Psoas muscle (tissue), 8 donors: ENCODE data around the gene RASSF5. TPM values are rescaled to one million over a fixed set of nuclear protein-coding genes. Genes with fewer than 3 reads are reported as not detected.

Source experiments
- ATAC-seq, 4 donors: fragments of 200-7000 bp; cut with Tn5 transposase; one replicate each; pipeline ENCODE4 v1.9.1; 2020; ENCODE audit warnings: moderate library complexity in 3 of 4, mild to moderate bottlenecking in 2 of 4
- DNase-seq, 2 donors: peaks; one replicate each; pipeline ENCODE4 v3.0.0-alpha.2; 2020
- H3K27ac ChIP-seq: fragments of 200-600 bp; one replicate; pipeline ENCODE4 v1.8.0; 2022
- H3K27me3 ChIP-seq, 3 donors: fragments of 200-600 bp in 1 of 3; one replicate each; pipeline versions ENCODE4 v1.6.1 to v1.8.0; 2013 to 2022; ENCODE audit warnings: low read length in 2 of 3, mild to moderate bottlenecking in 2 of 3, moderate library complexity in 1 of 3; ENCODE audit not compliant: insufficient read depth in 3 of 3
- H3K36me3 ChIP-seq, 2 donors: fragments of 200-600 bp in 1 of 2; one replicate each; pipeline versions ENCODE4 v1.6.1 to v1.8.0; 2013 to 2022; ENCODE audit warnings: low read depth in 1 of 2, mild to moderate bottlenecking in 1 of 2, moderate library complexity in 1 of 2; ENCODE audit not compliant: insufficient read depth in 1 of 2
- H3K4me1 ChIP-seq: fragments of 200-600 bp; one replicate; pipeline ENCODE4 v1.8.0; 2022
- H3K4me3 ChIP-seq: fragments of 200-600 bp; one replicate; pipeline ENCODE4 v1.8.0; 2022; ENCODE audit warnings: mild to moderate bottlenecking
- H3K9me3 ChIP-seq: fragments of 200-600 bp; one replicate; pipeline ENCODE4 v1.8.0; 2022
- CTCF ChIP-seq: fragments of 200-600 bp; IDR thresholded peaks from one replicate; pipeline ENCODE4 v1.8.0; 2022; ENCODE audit warnings: antibody characterized with exemption
- WGBS, 3 donors: extraction: QIAGEN DNeasy Blood & Tissue Kit; methylation state at CpG; one replicate each; pipeline versions ENCODE4 v1.1.6 to v1.1.7; 2013; 5-methylcytosine and 5-hydroxymethylcytosine counted together
- intact Hi-C, 2 donors: fragments of 100-400 bp; cut with DNase I; formaldehyde crosslinking; loops; one replicate each; pipeline versions ENCODE4 v1.11.0 to v1.14.2; 2022
- polyA plus RNA-seq, 3 donors: library from polyadenylated mRNA; stranded (reverse); fragments of 200-250 nt; gene quantifications; one replicate each; pipeline ENCODE4 v1.2.3, GENCODE V29; 2013
- total RNA-seq, 4 donors: library from RNA; stranded (reverse); fragmentation: NEBNext Ultra II Directional in 2 of 4; extraction: Animal tissue kit (Norgen Biotek cat#: 25700) in 2 of 4; gene quantifications; one replicate each; pipeline versions ENCODE4 v1.2.1 to v1.2.4, GENCODE V29; 2021 to 2023
- donor health status: healthy with polysubstance abuse.
- donor health status: DM: no; HTN: no; CAD: no; lungs with moderate emphysema.
- donor health status: Bipolar disorder and iron deficiency.
- donor health status: healthy.
- donor health status: DM: yes; HTN: yes; CAD: no.
- donor health status: DM: no; HTN: no; CAD: no.
- donor health status: DM: no; HTN: no; CAD: no.
- donor health status: DM: yes; HTN: yes; CAD: no.

RASSF5 gene
- total and polyA plus RNA-seq, 7 donors = 1.1 to 14.6 (median 1.9) TPM

GRCh38 chr1:206516728-206516990, 9.3 kb downstream of the RASSF5 start:
- H3K36me3 ChIP-seq = no peaks in the 10 kb centered on the region
- intact Hi-C loops = no loop called here
- no peaks in the 10 kb centered on the region for H3K4me1 ChIP-seq
- DNase-seq (no peak), ATAC-seq (no peak)
- no peak overlapping the region for H3K4me3 ChIP-seq
- H3K9me3 ChIP-seq = no peaks in the 10 kb centered on the region
- H3K27me3 ChIP-seq = no peaks in the 10 kb centered on the region
- 71 to 93% (median 88%) methylated on average over 5 of the region's 5 CpGs for WGBS, 3 donors
- no peak overlapping the region for H3K27ac ChIP-seq
- no peak for TF ChIP-seq CTCF

GRCh38 chr1:206517784-206518183, 10.5 kb downstream of the RASSF5 start:
- Histone ChIP-seq H3K9me3 (no peaks in the 10 kb centered on the region), H3K4me3 (no peak overlapping the region)
- peak in 1 of 2 donors; percentile 12 for DNase-seq

GRCh38 chr1:206518206-206518605, 10.9 kb downstream of the RASSF5 start:
- Histone ChIP-seq H3K4me3 (no peak overlapping the region), H3K27me3 (no peaks in the 10 kb centered on the region), H3K4me1 (no peaks in the 10 kb centered on the region), H3K9me3 (no peaks in the 10 kb centered on the region), H3K27ac (no peak overlapping the region), H3K36me3 (no peaks in the 10 kb centered on the region)
- intact Hi-C loops = no loop called here
- DNase-seq = peak in 1 of 2 donors; percentile 41
- no peak for TF ChIP-seq CTCF
- no peak for ATAC-seq
- 89 to 90% (median 89%) methylated on average over 16 to 18 of the region's 18 CpGs for WGBS, 3 donors

More at GRCh38 chr1:206517784-206518183, 10.5 kb downstream of the RASSF5 start:
- Histone ChIP-seq H3K27ac (no peak overlapping the region), H3K4me1 (no peaks in the 10 kb centered on the region), H3K36me3 (no peaks in the 10 kb centered on the region), H3K27me3 (no peaks in the 10 kb centered on the region)
- no peak for ATAC-seq
- no peak for TF ChIP-seq CTCF
- intact Hi-C loops = no loop called here
- 73 to 85% (median 83%) methylated on average over 8 of the region's 8 CpGs for whole genome bisulfite sequencing, 3 donors

GRCh38 chr1:206518743-206519142, 11.4 kb downstream of the RASSF5 start:
- ATAC-seq (no peak), DNase-seq (no peak)
- Histone ChIP-seq H3K27ac (no peak overlapping the region), H3K9me3 (no peaks in the 10 kb centered on the region), H3K4me3 (no peak overlapping the region), H3K27me3 (no peaks in the 10 kb centered on the region), H3K4me1 (no peaks in the 10 kb centered on the region), H3K36me3 (no peaks in the 10 kb centered on the region)
- 85 to 91% (median 90%) methylated on average over 6 of the region's 6 CpGs for WGBS, 3 donors
- TF ChIP-seq CTCF = no peak
- intact Hi-C loops = no loop called here

- H3K36me3 ChIP-seq = no peaks in the 10 kb centered on the region
- 84 to 86% (median 84%) methylated on average over 5 of the region's 5 CpGs for WGBS, 3 donors
- H3K4me1 ChIP-seq = no peaks in the 10 kb centered on the region
- no peaks in the 10 kb centered on the region for H3K9me3 ChIP-seq
- no peak for TF ChIP-seq CTCF
- no peaks in the 10 kb centered on the region for H3K27me3 ChIP-seq
- DNase-seq = no peak
- no peak for ATAC-seq
- no peak overlapping the region for H3K27ac ChIP-seq
- intact Hi-C loops = no loop called here
- H3K4me3 ChIP-seq = no peak overlapping the region
These were observed 13.8 kb downstream of the RASSF5 start for GRCh38 chr1:206521127-206521526.
